NB4 (cell line): Measurements from ENCODE around the gene C1QTNF12.

ENCODE experiments used
- CTCF ChIP-seq: IDR thresholded peaks from one replicate; pipeline ENCODE4 v1.5.1; 2012; ENCODE audit warnings: low read depth, low read length
- MAX ChIP-seq: IDR thresholded peaks from 2 replicates; pipeline ENCODE4 v1.6.1; 2011; ENCODE audit warnings: low read depth, low read length
- MYC ChIP-seq: IDR thresholded peaks from 2 replicates; pipeline ENCODE4 v1.6.1; 2011; ENCODE audit warnings: low read depth, low read length
- POLR2A ChIP-seq: IDR thresholded peaks from 2 replicates; pipeline ENCODE4 v1.6.1; 2011; ENCODE audit warnings: mild to moderate bottlenecking; ENCODE audit not compliant: insufficient read length; ENCODE audit errors: extremely low read depth

DNA sequence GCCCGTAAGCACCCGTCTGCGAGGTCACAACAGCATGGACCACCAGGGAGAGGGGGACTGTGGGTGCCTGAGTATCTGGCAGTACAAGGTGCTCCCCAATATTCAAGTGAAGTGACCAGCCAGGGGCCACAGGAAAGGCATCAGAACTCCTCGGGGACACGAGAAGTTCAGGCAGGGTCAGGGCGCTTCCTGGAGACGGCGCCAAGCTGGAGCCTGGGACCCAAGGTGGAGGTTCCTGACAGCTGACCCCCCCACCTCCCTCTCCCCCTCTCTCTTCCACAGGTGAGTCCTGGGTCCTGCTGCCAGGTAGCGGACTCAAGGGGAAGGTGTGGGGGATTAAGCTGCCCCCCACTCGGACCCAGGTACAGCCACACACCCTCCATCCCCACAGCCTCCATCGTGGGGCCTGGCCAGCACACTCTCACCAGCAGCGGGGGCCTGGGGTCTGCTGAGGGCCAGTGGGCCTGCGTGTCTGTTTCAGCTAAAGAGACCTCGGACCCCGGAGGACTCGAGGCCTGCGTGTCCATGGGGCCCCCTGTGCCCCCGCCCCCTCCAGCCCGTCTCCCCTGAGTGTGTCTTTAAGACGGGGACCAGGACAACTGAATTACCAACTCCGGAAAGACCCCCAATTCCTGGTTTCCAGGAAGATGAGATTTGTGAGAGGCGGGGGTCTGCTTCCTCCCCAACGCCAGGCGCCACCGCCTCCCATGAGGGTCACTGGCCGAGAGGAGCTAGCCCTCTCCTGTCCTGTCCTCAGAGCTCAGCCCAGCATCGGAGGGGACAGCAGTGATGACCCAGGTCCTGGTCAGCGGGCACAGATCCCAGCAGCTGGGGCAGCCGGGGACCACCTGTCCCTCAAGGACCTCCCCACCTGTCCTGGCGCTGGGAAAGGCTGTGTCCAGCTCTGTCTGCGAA lies 46.3 kb downstream of the C1QTNF12 start:
- TF ChIP-seq CTCF (no peak), POLR2A (no peak), MAX (no peak), MYC (no peak)
